SH-SY5Y (cell line): ENCODE results near the gene TTLL9.

Experiments
- GATA2 ChIP-seq: IDR thresholded peaks from 2 replicates; pipeline ENCODE4 v1.6.1; 2011; ENCODE audit warnings: mild to moderate bottlenecking, low read depth, low read length
- GATA3 ChIP-seq: IDR thresholded peaks from 2 replicates; pipeline ENCODE4 v1.6.1; 2011; ENCODE audit warnings: low read depth, mild to moderate bottlenecking, low read length, moderate library complexity

GRCh38 chr20:31934491-31934890 is 64.1 kb downstream of the TTLL9 start:
- TF ChIP-seq GATA3 (no peak), GATA2 (no peak)
